HT1080 (cell line): ENCODE results near the gene NDUFS6. TPM values are rescaled to one million over a fixed set of nuclear protein-coding genes. Genes with fewer than 3 reads are reported as not detected.

Experiments
- DNase-seq: peaks from one replicate; pipeline ENCODE4 v3.0.0-alpha.2; 2015; ENCODE audit warnings: low read depth
- total RNA-seq: library from RNA; depleted of rRNA; stranded (reverse); fragments of >200 nt; shearing (Covaris generic); gene quantifications from 2 replicates; pipeline ENCODE4 v1.2.3, GENCODE V29; 2014; rRNA removed

NDUFS6 gene
- total RNA-seq, 1 experiment from 2014 or later, result 102 TPM

DNA sequence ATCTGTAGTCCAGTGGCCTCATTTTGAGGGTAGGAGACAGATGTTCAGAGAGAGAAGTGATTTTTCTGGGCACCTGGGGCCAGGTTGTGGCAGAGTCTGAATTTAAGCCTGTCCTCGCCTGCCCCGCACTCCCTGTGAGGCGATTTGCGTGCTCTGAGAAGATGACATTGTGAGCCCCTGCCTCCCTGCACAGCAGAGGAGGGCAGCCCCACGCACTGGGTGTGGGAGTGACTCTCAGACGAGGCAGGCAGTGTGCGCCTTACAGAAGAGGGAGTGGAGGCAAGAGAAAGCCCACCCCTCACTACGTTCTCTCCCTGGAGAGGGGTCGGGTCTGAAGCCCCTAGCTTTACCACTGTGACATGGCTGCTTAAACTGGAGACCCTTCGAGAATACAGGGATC lies 45.8 kb downstream of the NDUFS6 start:
- no peak for DNase-seq

DNA sequence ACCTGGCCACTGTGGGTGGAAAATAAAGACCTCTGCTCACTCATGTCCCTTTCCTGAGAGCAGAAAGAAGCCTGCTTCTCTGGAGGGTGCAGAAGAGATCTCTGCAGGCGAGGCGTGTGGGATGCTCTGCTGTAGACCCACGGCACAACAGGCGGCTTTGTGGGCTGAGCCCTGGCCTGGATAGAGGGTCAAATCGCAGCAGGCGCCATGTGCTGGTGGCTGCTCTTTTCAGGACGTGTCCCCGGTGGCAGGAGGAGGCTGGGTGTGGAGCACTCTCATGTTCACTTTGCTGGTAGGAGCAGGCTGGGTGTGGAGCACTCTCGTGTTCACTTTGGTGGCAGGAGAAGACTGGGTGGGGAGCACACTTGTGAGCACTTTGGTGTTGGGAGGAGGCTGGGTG lies 46.4 kb downstream of the NDUFS6 start:
- no peak for DNase-seq

DNA sequence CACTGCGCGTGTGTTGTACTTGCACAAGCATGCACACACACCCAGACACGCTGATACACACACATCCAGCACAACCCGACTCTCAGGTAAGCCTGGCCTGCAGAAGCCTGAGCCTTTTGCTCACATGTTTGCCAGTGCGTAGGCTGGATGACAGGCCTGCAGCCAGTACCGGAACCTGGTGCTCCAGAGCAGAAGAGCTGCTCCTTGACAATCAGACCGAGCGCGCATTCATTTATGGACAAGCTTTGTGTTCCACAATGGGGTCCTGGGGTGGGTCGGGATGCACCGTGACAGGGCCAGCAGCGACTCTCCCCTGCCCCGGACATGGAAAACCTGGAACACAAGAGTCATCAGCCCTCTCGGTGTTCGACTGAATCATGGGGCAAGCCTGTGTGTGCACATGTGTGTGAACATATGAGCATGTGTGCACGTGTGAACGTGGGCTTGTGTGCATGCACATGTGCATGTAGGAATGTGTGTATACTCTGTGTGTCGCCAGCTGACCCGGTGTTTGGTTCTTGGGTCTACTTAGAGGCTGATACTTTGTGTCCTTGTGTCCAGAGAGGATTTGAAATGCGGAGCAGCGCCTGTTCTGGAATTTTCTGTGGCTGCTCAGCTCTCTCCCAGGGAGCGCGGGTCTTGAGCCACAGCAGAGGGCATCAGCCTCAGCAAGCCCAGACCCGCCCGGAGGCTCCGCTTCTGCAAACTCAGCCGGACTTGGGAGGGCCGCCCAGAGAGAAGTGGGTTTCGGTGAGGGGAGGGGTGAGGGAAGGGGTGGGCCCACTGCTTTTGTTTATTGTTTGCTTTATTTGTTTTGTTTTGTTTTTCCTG lies 49.3 kb downstream of the NDUFS6 start:
- DNase-seq, result no peak

DNA sequence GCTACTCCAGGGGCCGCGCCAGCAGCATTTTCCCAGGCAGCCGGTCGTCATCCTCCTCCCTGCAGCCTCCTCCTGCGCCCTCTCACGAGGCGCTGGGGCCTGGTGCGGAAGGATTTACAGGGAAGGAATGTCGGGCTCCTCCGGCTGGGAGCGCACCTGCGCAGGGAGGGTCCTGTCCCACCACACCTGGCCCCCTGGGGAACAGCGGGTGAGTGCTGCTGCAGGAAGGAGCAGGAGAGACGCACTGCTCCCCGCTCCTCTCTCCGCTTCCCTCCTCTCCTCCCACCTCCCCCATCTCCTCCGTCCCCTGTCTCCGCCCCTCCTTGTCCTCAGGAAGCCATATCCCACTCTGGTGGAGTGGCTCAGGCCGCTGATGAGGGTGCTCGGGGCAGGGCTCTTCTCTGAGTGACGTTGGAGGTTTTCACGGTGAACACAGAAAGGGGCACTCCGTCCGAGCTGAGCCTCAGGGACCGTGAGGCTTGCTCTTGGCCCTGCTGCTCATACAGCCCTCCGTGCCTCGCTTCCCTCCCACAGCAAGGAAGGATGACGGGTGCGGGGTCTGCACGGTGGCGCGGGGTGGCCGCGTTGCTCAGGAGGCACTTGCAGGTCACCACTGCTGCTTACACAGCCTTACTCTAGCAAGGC lies 50.2 kb downstream of the NDUFS6 start:
- no peak for DNase-seq

DNA sequence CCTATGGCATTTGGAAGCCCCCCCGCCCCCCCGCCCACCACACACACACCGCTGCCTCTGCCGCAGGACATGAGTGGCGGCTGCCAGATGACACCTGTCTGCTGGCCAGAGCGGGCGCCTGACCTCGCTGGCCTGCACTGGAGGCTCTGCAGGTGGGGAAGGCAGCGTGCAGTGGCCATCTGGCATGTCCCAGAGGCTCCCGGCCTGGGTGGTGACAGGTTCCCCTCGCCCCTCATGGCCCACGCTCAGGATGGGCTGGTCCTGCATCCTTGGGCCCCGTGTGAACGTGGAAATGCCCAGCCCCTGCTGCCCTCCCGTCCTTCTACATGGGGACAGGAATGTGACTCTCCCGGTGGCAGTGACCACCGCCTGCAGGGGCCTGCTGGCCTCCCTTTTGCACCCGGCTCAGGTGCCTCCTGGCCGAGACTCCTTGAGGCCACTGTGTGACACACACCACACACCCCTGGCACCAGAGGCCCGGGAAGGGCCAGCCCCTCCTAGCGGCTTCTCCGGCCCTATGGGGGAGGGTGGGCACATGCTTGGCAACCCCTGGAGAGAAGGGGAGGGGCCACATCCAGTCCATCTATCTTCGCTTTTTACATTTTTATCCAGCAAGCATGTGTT lies 51.2 kb downstream of the NDUFS6 start:
- no peak for DNase-seq

DNA sequence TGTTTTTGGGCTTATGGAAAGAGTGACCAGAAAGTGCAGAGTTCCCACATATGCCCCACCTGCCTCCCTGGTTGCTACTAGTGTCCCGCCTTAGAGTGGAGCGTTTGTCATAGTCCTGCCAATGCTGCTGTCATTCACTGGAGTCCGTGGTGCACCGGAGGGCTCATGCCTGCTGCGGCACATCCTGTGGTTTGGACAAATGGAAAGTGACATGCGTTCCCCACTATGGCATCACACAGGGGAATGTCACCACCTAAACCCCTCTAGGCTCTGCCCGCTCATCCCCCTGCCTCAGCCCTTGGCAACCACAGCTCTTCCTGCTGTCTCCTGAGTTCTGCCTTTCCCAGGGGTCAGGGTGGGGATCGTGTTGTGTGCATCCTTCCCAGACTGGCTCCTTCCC lies 52.3 kb downstream of the NDUFS6 start:
- DNase-seq, result no peak

DNA sequence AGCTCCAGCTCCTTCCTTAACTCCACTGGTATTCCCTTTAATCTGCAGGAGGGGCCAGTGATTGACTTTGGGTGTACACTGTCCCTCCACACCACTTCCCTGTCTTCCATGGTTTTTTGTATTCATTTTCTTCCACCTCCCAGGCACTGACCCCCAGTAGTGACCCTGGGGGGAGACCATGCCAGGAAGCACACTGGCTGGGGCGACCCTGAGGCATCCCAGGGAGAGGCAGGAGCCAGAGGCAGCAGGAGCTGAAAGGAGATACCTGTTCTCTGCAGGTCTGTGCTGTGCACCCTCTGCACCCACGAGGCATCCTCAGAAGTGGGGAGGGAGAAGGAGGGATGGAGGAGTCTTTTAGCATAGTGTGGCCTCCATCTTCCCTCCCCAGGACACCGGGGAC lies 53.9 kb downstream of the NDUFS6 start:
- DNase-seq, result no peak

DNA sequence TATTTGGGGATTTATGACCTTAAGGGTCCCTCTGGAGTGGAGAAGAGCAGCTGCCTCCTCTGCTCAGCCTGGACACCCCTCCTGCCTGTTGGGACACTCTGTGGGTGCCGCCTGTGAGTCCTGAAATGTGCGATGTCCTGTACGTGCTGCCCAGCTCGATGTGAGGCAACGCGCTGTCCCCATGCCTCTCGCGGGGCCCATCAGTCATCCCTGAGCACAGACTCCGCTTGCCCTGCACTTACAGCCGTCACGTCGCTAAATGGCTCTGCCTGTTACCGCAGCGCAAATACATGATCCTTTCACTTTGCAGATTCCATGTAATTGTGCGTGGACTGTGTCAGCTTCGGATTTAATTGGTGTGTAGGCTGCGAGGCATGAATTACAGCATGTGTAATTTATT lies 54.4 kb downstream of the NDUFS6 start:
- no peak for DNase-seq

DNA sequence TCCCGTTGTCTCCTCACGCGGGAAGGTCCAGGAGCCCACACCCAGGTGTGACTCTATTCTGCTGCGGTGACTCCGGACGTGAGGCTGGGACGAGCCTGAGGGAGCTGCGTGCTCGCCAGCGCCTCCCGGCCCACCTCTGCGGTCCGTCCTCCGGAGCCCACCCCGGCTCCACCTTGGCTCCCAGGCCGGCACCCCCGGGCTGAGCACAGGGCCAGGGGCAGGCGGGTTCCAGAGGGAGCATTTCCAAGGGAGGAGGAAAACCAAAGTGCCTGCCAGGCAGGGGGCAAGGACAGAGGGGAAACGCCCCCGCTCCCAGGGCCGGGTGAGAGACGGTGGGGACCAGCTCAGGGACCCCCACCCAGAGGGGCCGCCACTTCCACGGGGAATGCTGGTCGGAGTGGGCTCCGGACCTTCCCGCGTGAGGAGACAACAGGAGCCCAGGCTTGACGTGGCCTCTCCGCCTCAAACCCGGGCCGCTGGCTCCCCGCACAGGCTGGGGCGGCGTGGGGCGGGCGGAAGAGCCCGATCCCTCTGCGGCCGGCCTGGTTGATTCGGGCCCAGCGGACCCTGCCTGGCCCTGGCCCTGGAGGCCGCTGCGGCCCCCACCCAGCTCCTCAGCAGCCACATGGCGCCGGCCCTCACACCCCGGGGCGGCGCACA lies 55.5 kb downstream of the NDUFS6 start:
- DNase-seq, result no peak

DNA sequence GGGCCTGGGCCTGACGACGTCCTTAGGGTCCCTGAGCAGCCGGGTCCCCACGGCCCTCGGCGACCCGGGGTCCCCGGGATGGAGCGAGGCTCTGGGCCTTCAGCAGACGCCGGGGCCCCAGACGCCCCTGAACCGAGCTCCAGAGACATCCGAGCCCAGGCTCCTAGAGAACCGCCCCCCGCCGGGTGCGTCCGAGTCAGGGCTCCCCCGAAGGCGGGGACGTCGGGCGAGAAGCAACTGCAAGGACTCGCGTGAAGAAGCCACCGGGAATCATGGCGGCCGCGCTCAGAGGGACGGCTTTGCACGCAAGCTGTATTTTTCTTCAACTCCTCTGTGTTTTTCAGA lies 56.0 kb downstream of the NDUFS6 start:
- DNase-seq, result no peak

DNA sequence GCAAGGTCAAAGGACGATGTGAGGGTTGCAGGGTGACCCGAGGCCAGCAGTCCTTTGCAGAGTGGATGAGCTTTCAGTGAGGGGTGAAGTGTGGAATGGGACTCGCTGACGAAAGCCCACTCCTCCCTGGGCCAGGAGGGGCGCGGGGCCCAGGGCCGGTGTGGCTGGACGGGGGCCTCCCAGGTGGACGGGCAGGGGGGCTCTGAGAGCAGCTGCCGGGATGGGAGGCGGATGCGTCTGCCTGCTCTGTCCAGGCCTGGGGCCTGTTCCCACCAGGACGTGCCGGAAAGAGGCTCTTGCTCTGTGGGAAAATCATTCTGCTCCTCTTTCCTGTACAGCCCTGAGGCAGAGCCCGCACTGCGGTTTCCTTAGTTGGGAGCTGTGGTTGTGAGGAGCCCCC lies 57.2 kb downstream of the NDUFS6 start:
- no peak for DNase-seq

DNA sequence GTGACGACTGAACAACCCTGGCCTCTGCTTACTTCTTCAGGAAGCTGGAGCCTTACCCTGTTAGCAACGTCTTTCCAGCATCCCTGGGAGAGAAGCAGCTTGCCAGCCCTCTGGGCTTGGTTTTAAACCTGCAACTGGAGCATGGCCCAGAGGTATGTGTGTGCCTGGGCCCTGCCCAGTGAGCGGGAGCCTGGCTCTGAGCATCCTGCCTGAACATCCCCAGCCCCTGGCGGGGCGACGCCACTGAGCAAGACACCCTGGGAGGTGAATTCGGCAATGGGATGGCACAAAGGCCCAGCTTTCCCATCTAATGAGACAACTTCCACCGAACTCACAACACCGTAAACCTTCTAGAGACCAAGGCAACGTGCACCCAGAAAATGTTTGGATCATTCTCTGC lies 57.9 kb downstream of the NDUFS6 start:
- no peak for DNase-seq

DNA sequence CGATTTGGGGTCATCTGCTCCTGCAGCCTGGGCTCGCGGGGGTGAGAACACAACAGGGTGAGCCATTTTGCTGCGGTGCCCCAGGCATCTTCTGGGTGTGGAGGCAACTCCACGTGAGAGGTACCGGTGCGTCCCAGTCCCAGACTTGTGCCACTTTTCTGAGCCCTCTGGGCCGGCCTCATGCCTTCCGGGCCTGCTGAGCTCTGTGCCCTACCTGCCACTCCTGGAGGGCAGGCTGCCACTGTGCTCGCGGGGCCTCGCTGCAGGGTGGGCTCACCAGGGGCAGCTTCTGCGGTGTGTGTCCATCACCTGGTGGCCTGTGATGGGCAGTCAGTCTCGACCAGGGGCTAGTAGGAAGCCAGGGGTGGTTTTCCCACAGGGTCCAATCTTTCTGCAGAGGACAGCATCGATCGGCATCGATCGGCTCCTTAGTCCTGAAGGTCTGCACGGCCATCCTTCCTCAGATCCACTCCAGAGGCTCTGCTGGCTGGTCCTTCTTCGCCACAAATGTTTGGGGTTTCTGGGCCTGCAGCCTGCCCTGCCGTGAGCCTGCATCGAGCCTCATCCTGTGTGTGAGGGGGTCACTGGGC lies 58.9 kb downstream of the NDUFS6 start:
- DNase-seq, result no peak

DNA sequence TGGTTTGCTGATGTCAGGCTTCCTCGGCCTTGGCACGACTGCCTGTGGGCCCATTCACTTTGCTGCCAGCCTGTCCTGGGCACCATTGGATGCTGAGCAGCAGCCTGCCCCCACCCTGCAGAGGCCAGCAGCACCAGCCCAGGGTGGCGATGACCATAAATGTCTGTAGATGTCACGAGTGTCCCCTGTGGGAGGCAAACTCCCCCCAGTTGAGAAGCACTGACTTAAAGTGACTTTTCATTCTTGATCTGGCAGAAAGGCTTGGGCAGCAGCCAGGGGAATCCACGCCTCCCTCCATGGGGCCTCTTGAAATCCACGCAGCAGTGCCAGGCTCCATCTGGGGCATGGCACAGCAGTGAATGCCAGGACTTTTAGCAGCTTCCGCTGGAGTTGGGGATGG lies 59.7 kb downstream of the NDUFS6 start:
- DNase-seq, result no peak

DNA sequence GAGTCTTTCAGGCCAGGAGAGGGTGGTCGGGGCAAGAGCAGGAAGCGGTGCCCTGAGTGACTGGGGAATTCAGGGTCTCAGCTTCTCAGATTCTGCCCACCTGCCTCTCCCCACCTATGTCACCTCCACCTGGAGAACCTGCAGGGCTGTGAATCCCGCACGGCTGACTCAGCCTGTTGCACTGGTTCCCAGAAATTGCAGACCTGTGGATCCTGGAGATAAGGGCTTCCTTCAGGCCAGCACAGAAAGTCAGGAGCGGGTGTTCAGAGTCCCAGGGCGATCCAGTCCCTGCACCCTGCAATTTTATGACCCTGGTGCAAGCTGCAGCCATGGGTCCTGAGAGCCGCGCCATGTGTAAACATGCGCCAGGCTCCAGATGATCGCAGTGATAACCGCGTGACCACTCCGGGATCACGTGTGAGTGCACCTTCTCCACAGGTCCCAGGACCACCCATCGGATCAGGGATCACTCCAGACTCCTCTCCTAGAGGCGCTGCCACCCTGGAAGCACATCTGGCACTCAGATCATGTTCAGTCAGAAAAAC lies 63.8 kb downstream of the NDUFS6 start:
- DNase-seq, result no peak

DNA sequence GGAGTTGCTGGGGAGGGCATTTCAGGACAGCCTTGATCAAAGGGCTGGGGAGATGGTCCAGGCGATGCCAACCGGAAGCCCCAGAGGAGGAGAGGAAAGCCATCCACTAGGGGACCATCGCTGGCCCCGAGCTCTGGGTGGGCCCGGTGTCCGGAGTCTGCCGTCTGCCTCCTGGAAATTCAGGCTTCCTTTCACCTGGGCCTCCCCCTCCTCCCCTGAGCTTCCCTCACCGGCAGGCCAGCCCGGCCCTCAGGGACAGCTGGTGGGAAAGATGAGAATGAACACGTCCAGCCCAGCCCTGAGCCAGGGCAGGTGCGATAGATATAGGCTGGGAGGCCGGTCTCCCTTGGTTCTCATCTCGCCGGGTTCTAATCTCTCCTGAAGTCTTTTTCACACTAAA lies 64.3 kb downstream of the NDUFS6 start:
- DNase-seq, result no peak

Other genes with a start within 250 kb of the NDUFS6 start
- gene MRPL36, start 1.6 kb upstream of the NDUFS6 start, total RNA-seq, result 134 and 149 TPM in 2 replicates
- gene IRX4, start 81.5 kb downstream of the NDUFS6 start, total RNA-seq, result not detected in 2 replicates